H1 (cell line): ENCODE results near the gene FGD4. TPM values are rescaled to one million over a fixed set of nuclear protein-coding genes. Genes with fewer than 3 reads are reported as not detected.

Source experiments
- CTCF ChIA-PET: fragments of 300-600 bp; sonication (Branson Sonifier 250); formaldehyde crosslinking; loops from one replicate; lab custom pipeline; 2021; ENCODE audit not compliant: partially characterized antibody; lab: Charles Lee
- POLR2A ChIA-PET: fragments of 300-600 bp; sonication (Branson Sonifier 250); formaldehyde crosslinking; loops from one replicate; lab custom pipeline; 2021; ENCODE audit warnings: inconsistent platforms; ENCODE audit not compliant: partially characterized antibody; lab: Charles Lee
- DNase-seq, 2 experiments: peaks; one replicate each; pipeline versions ENCODE4 v3.0.0 to v3.0.0-alpha.2; 2010 to 2022; ENCODE audit warnings: low spot score in 2 of 2, low read depth in 1 of 2, mixed read lengths in 1 of 2
- FAIRE-seq: peaks from 2 replicates; lab custom pipeline; 2011; peaks lifted over from hg19 to GRCh38; lab: Jason Lieb, UNC
- H2AFZ ChIP-seq: 2 replicates; pipeline ENCODE4 v1.8.1; 2012; ENCODE audit warnings: low read length, inconsistent platforms
- H2AK5ac ChIP-seq: 2 replicates; pipeline ENCODE4 v1.6.1; 2013; ENCODE audit warnings: low read depth, low read length
- H2BK120ac ChIP-seq: replicated peaks from 2 replicates; pipeline ENCODE3; 2013; ENCODE audit warnings: low read depth, low read length, inconsistent platforms
- H2BK12ac ChIP-seq: 2 replicates; pipeline ENCODE4 v1.6.1; 2013; ENCODE audit warnings: low read depth, low read length
- H2BK15ac ChIP-seq: 2 replicates; pipeline ENCODE4 v1.6.1; 2013; ENCODE audit warnings: low read length
- H2BK20ac ChIP-seq: 2 replicates; pipeline ENCODE4 v1.6.1; 2013; ENCODE audit warnings: low read length
- H2BK5ac ChIP-seq: 2 replicates; pipeline ENCODE4 v1.6.1; 2013; ENCODE audit warnings: low read depth, low read length
- H3K14ac ChIP-seq: 2 replicates; pipeline ENCODE4 v1.6.1; 2013; ENCODE audit warnings: inconsistent platforms; ENCODE audit not compliant: insufficient read length
- H3K18ac ChIP-seq: 2 replicates; pipeline ENCODE4 v1.6.1; 2013; ENCODE audit warnings: low read length; ENCODE audit errors: extremely low read depth
- H3K23ac ChIP-seq: 2 replicates; pipeline ENCODE4 v1.6.1; 2013; ENCODE audit warnings: inconsistent platforms; ENCODE audit not compliant: insufficient read length
- H3K23me2 ChIP-seq: 2 replicates; pipeline ENCODE4 v1.6.1; 2013; ENCODE audit warnings: low read depth, low read length
- H3K27ac ChIP-seq: 2 replicates; pipeline ENCODE4 v1.6.1; 2011; ENCODE audit warnings: low read depth, low read length, inconsistent platforms
- H3K27me3 ChIP-seq, 4 experiments: replicated peaks in 1 of 4; 1 replicate in 1 of 4; 2 replicates in 3 of 4; pipeline versions ENCODE4 v1.6.1 to v1.8.1; 2011 to 2013; ENCODE audit warnings: low read length in 3 of 4, mild to moderate bottlenecking in 3 of 4, inconsistent platforms in 2 of 4, mixed read lengths in 2 of 4, moderate library complexity in 1 of 4; ENCODE audit not compliant: control insufficient read depth in 3 of 4, insufficient read depth in 3 of 4; ENCODE audit errors: extremely low read depth in 1 of 4
- H3K36me3 ChIP-seq, 4 experiments: 2 replicates each; pipeline versions ENCODE4 v1.6.1 to v1.8.1; 2011 to 2013; ENCODE audit warnings: mild to moderate bottlenecking in 4 of 4, low read length in 3 of 4, moderate library complexity in 2 of 4, control low read depth in 1 of 4, inconsistent platforms in 1 of 4; ENCODE audit not compliant: insufficient read depth in 4 of 4, control insufficient read depth in 2 of 4
- H3K4ac ChIP-seq: replicated peaks from 2 replicates; pipeline ENCODE3; 2013; ENCODE audit warnings: low read length, low read depth, mixed read lengths, inconsistent platforms; ENCODE audit not compliant: insufficient read length
- H3K4me1 ChIP-seq, 4 experiments: replicated peaks in 1 of 4; 1 replicate in 1 of 4; 2 replicates in 3 of 4; pipeline versions ENCODE4 v1.6.1 to v1.8.1; 2011 to 2013; ENCODE audit warnings: low read length in 3 of 4, inconsistent platforms in 2 of 4, mixed read lengths in 1 of 4; ENCODE audit not compliant: insufficient read depth in 4 of 4, control insufficient read depth in 3 of 4
- H3K4me2 ChIP-seq, 2 experiments: 2 replicates each; pipeline versions ENCODE4 v1.6.1 to v1.8.1; 2011 to 2013; ENCODE audit warnings: low read depth in 2 of 2, low read length in 2 of 2, control low read depth in 1 of 2, inconsistent platforms in 1 of 2, mild to moderate bottlenecking in 1 of 2; ENCODE audit not compliant: insufficient read depth in 1 of 2
- H3K4me3 ChIP-seq, 4 experiments: fragments of 200-600, 300-600 bp in 1 of 4; sonication (generic), shearing (Covaris generic), sonication (Bioruptor Twin) in 1 of 4; 2 replicates each; pipeline versions ENCODE4 v1.5.1 to v1.8.1; 2011 to 2016; ENCODE audit warnings: low read length in 4 of 4, low read depth in 3 of 4, control low read depth in 2 of 4, inconsistent platforms in 2 of 4, mild to moderate bottlenecking in 2 of 4, mixed read lengths in 1 of 4, moderate library complexity in 1 of 4; ENCODE audit not compliant: insufficient read depth in 2 of 4; ENCODE audit errors: extremely low read depth in 1 of 4
- H3K56ac ChIP-seq: replicated peaks from 2 replicates; pipeline ENCODE3; 2013; ENCODE audit warnings: low read depth, mild to moderate bottlenecking, mixed read lengths, low read length, inconsistent platforms; ENCODE audit not compliant: insufficient read length
- H3K79me1 ChIP-seq: 2 replicates; pipeline ENCODE4 v1.6.1; 2013; ENCODE audit warnings: low read depth, low read length, control low read depth
- H3K79me2 ChIP-seq, 2 experiments: 2 replicates each; pipeline versions ENCODE4 v1.6.1 to v1.8.1; 2012 to 2013; ENCODE audit warnings: low read length in 2 of 2, mild to moderate bottlenecking in 2 of 2, inconsistent platforms in 1 of 2; ENCODE audit not compliant: insufficient read depth in 2 of 2, control insufficient read depth in 1 of 2
- H3K9ac ChIP-seq, 4 experiments: replicated peaks in 1 of 4; 1 replicate in 1 of 4; 2 replicates in 3 of 4; pipeline versions ENCODE4 v1.6.1 to v1.8.1; 2011 to 2013; ENCODE audit warnings: low read depth in 3 of 4, low read length in 3 of 4, control low read depth in 2 of 4, mild to moderate bottlenecking in 2 of 4, moderate library complexity in 2 of 4, inconsistent platforms in 1 of 4; ENCODE audit errors: extremely low read depth in 1 of 4
- H3K9me3 ChIP-seq, 2 experiments: 2 replicates each; pipeline versions ENCODE4 v1.6.1 to v1.8.1; 2012 to 2013; ENCODE audit warnings: mild to moderate bottlenecking in 2 of 2, moderate library complexity in 2 of 2, control low read depth in 1 of 2, inconsistent platforms in 1 of 2, low read depth in 1 of 2, low read length in 1 of 2, mixed read lengths in 1 of 2; ENCODE audit not compliant: insufficient read depth in 2 of 2
- H4K20me1 ChIP-seq, 2 experiments: replicated peaks in 1 of 2; 2 replicates each; pipeline versions ENCODE3 to v1.8.1; 2011 to 2013; ENCODE audit warnings: inconsistent platforms in 2 of 2, low read length in 2 of 2, mild to moderate bottlenecking in 1 of 2; ENCODE audit not compliant: insufficient read depth in 2 of 2, control insufficient read depth in 1 of 2
- H4K5ac ChIP-seq: 2 replicates; pipeline ENCODE4 v1.6.1; 2013; ENCODE audit warnings: low read length, low read depth, mixed read lengths, inconsistent platforms; ENCODE audit not compliant: insufficient read length
- H4K8ac ChIP-seq: 2 replicates; pipeline ENCODE4 v1.8.0; 2013; ENCODE audit warnings: mild to moderate bottlenecking, moderate library complexity, low read length, inconsistent platforms; ENCODE audit not compliant: insufficient read depth; ENCODE audit errors: extremely low read depth
- H4K91ac ChIP-seq: replicated peaks from 2 replicates; pipeline ENCODE3; 2013; ENCODE audit warnings: low read length, mixed read lengths, inconsistent platforms; ENCODE audit not compliant: insufficient read length
- BCL11A ChIP-seq, 2 experiments: IDR thresholded peaks; one replicate each; pipeline ENCODE4 v1.6.1; 2011; ENCODE audit warnings: low read depth in 2 of 2, low read length in 2 of 2, mild to moderate bottlenecking in 2 of 2
- CBX5 ChIP-seq: fragments of 300-800, 300-1000 bp; sonication (generic); IDR thresholded peaks from 2 replicates; pipeline ENCODE4 v1.7.1; 2016; ENCODE audit warnings: antibody characterized with exemption, low read length, low read depth
- CHD1 ChIP-seq: IDR thresholded peaks from 2 replicates; pipeline ENCODE4 v1.6.1; 2012; ENCODE audit warnings: low read depth, low read length, improper control_type of control experiment
- CHD2 ChIP-seq: IDR thresholded peaks from 2 replicates; pipeline ENCODE4 v1.6.1; 2012; ENCODE audit warnings: low read length, improper control_type of control experiment
- CTBP2 ChIP-seq: IDR thresholded peaks from 2 replicates; pipeline ENCODE4 v1.7.0; 2011; ENCODE audit warnings: borderline replicate concordance, mild to moderate bottlenecking, moderate library complexity, mixed read lengths, low read length; ENCODE audit not compliant: insufficient read depth, insufficient read length
- EP300 ChIP-seq, 2 experiments: IDR thresholded peaks; 1 replicate in 1 of 2; 2 replicates in 1 of 2; pipeline ENCODE4 v1.6.1; 2011 to 2012; ENCODE audit warnings: low read depth in 2 of 2, low read length in 2 of 2, mild to moderate bottlenecking in 2 of 2, borderline replicate concordance in 1 of 2, inconsistent platforms in 1 of 2, moderate library complexity in 1 of 2
- EZH2 ChIP-seq: fragments of 200-600 bp; sonication (generic); IDR thresholded peaks from 2 replicates; pipeline ENCODE4 v1.7.1; 2012; ENCODE audit warnings: low read depth, mild to moderate bottlenecking, moderate library complexity, low read length, inconsistent platforms; ENCODE audit not compliant: severe bottlenecking
- NANOG ChIP-seq: IDR thresholded peaks from 2 replicates; pipeline ENCODE4 v1.6.1; 2011; ENCODE audit warnings: low read length, low read depth, mild to moderate bottlenecking, inconsistent platforms; ENCODE audit not compliant: insufficient read depth, poor library complexity, severe bottlenecking
- POLR2AphosphoS5 ChIP-seq: IDR thresholded peaks from 2 replicates; pipeline ENCODE4 v1.6.1; 2011; ENCODE audit warnings: low read depth, low read length
- POU5F1 ChIP-seq: IDR thresholded peaks from 2 replicates; pipeline ENCODE4 v1.6.1; 2011; ENCODE audit warnings: low read depth, mild to moderate bottlenecking, low read length, moderate library complexity
- SP2 ChIP-seq: IDR thresholded peaks from 2 replicates; pipeline ENCODE4 v1.6.1; 2012; ENCODE audit warnings: mild to moderate bottlenecking, low read length, inconsistent platforms
- TAF1 ChIP-seq: IDR thresholded peaks from 2 replicates; pipeline ENCODE4 v1.6.1; 2011; ENCODE audit warnings: mild to moderate bottlenecking, low read depth, low read length
- TBP ChIP-seq: IDR thresholded peaks from 2 replicates; pipeline ENCODE4 v1.6.1; 2011; ENCODE audit warnings: low read depth, low read length, improper control_type of control experiment
- WGBS, 2 experiments: shearing (Covaris generic) in 1 of 2; methylation state at CpG; one replicate each; pipeline versions ENCODE4 v1.1.6 to v1.1.7; 2013 to 2015; ENCODE audit warnings: low lambda C conversion rate in 2 of 2, mixed read lengths in 2 of 2, inconsistent platforms in 1 of 2, low coverage in 1 of 2, missing lambda C conversion rate in 1 of 2; ENCODE audit not compliant: insufficient replicate concordance in 2 of 2, insufficient coverage in 1 of 2, insufficient read length in 1 of 2; ENCODE audit errors: extremely low coverage in 1 of 2, missing lambda C conversion rate in 1 of 2; 5-methylcytosine and 5-hydroxymethylcytosine counted together
- polyA plus RNA-seq, 7 experiments: library from polyadenylated mRNA; depleted of rRNA in 3 of 7; stranded (reverse) in 5 of 7; unstranded in 2 of 7; fragments of >200 nt in 5 of 7; fragments of 200-250 nt in 2 of 7; gene quantifications; 1 replicate in 5 of 7; 2 replicates in 1 of 7; 4 replicates in 1 of 7; pipeline versions ENCODE4 v1.2.1 to v1.2.3, GENCODE V29; 2011 to 2013; ENCODE audit warnings: missing spikeins in 2 of 7, mixed read lengths in 2 of 7
- total RNA-seq: library from RNA; stranded (reverse); fragmentation: NEBNext Ultra II Directional; extraction: Animal tissue kit (Norgen Biotek cat#: 25700); gene quantifications from 2 replicates; pipeline ENCODE4 v1.2.1, GENCODE V29; 2021
- TF ChIP-seq, protein P1 (sequence below): IDR thresholded peaks from 2 replicates; pipeline ENCODE4 v1.6.1; 2011; ENCODE audit warnings: low read depth, mild to moderate bottlenecking, low read length; ENCODE audit not compliant: insufficient read depth

FGD4 gene
- total and polyA plus RNA-seq, 2 of the 8 experiments (the other 6 are each of a cell fraction or from before 2014, with no cell fraction given): 8.5 to 48.2 TPM

DNA sequence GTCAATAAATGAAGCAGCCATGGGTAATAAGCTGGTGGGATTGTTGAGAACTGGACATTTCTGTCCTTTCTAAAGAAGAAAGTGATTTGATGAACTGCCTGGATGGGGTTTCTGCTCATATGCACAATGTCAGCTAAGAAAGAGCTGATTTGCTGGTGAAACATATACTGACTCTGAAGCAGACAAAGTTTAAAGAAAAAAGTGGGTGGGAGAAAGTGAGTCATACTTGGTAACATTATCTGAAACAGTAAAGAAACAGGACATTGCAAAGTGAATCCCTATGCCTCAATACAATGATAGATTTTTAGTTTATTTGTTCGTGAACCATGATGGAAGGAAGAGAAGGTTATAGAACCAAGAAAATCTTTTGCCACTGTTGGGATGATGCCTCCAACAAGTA is 184.2 kb downstream of the FGD4 start:
- Histone ChIP-seq H3K27me3 (no peaks in the 10 kb centered on the region), H3K4ac (no peak overlapping the region), H3K27ac (no peak overlapping the region), H3K9ac (no peak overlapping the region), H4K91ac (no peak overlapping the region), H3K18ac (no peak overlapping the region), H2BK12ac (no peak overlapping the region), H2BK20ac (no peak overlapping the region), H3K36me3 (peaks cover 5 to 32% (median 12%) of the 10 kb centered on the region in 4 experiments), H3K23ac (no peak overlapping the region), H3K56ac (no peak overlapping the region), H3K79me1 (no peaks in the 10 kb centered on the region; the same call in 1 of the 2 replicates), H2BK15ac (no peak overlapping the region), H2BK120ac (no peak overlapping the region), H4K5ac (no peak overlapping the region), H2BK5ac (no peak overlapping the region), H3K4me3 (no peak overlapping the region), H2AFZ (no peak overlapping the region), H3K4me1 (no peaks in the 10 kb centered on the region), H4K20me1 (peaks cover 1 to 3% of the 10 kb centered on the region in 2 experiments), H3K4me2 (no peak overlapping the region), H2AK5ac (no peak overlapping the region), H3K23me2 (no peaks in the 10 kb centered on the region), H3K14ac (no peak overlapping the region), H4K8ac (no peak overlapping the region), H3K79me2 (peaks cover 0 to 13% of the 10 kb centered on the region in 2 experiments; a peak in 2 of 4 replicates), H3K9me3 (no peaks in the 10 kb centered on the region)
- WGBS, 2 experiments: 93% methylated on average over 1 of the region's 1 CpG; no CpG with 5 or more reads in 1 of the 2 experiments
- FAIRE-seq (no peak), DNase-seq (no peak)
- CTCF ChIA-PET: interaction anchor here (0.9 kb wide), 1 partner anchor 374 kb away, joined by 4 read pairs; no protein-coding TSS in a partner anchor
- POLR2A ChIA-PET: interaction anchor here (1.4 kb wide), 1 partner anchor 15 kb away, joined by 4 read pairs; no protein-coding TSS in a partner anchor
- TF ChIP-seq SP2: no peak
- no peak for TF ChIP-seq CTBP2
- TF ChIP-seq BCL11A (IDR thresholded peaks at IDR 0.05; ENCODE audit: low read depth in 2 of 2, low read length in 2 of 2): no peak
- TF ChIP-seq CHD2: no peak
- no peak for TF ChIP-seq CHD1
- TF ChIP-seq NANOG: no peak
- no peak for TF ChIP-seq TAF1
- no peak for TF ChIP-seq POU5F1
- no peak for TF ChIP-seq EP300 (IDR thresholded peaks at IDR 0.05; ENCODE audit: borderline replicate concordance in 1 of 2, low read depth in 2 of 2, low read length in 2 of 2)
- no peak for TF ChIP-seq POLR2AphosphoS5
- TF ChIP-seq TBP: no peak
- TF ChIP-seq, protein P1, sequence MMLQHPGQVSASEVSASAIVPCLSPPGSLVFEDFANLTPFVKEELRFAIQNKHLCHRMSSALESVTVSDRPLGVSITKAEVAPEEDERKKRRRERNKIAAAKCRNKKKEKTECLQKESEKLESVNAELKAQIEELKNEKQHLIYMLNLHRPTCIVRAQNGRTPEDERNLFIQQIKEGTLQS: no peak
- TF ChIP-seq CBX5: no peak
- TF ChIP-seq EZH2: no peak
